HG03575 (cell line): ENCODE data around the gene KIF5C.
A peak's percentile ranks its signal among the peaks of the same experiment; 100 is the strongest.

Source experiments
- ATAC-seq: cut with Tn5 transposase; IDR thresholded peaks from one replicate; pipeline ENCODE4 v1.9.1; 2021; ENCODE audit not compliant: unreplicated experiment, insufficient number of reproducible peaks, low FRiP score; ENCODE audit errors: extremely low read depth

KIF5C gene

DNA sequence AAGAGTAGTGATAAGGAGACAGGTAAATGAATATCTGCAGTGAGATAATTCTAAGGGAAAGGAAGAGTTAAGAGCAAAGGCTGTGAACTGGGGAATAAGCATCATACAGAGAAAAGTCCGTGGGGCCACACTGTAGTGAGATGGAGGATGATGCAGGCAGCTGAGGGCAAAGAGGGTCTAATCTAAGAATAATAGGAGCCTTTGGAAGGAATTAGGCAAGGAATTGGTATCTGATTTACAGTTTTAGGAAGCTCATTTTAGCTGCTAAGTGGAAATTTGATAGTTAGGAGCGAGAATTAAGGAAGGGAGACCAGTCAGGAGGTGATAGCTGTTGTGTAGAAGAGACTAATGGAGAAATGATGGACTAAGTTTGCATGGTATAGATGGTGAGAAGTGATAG lies 43.5 kb downstream of the KIF5C start:
- ATAC-seq = no peak

DNA sequence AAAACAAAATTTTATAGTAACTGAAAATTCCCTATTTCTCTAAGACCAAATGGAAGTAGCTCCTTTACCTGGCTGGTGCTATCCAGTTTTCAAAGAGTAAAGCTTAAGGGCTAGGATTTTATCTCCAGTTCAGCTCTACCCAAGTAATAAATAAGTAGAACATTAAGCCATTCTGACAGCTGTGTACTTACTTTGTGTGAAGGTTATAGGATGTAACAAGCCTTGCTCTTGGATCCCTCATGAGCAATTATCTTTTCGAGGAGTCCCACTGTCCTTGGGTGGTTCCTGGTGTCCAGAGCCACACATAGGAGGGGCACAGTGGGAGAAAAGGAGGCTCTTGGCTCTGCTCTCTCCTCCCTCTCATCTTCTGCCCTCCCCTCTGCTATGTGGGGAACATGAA lies 45.5 kb downstream of the KIF5C start:
- no peak for ATAC-seq

DNA sequence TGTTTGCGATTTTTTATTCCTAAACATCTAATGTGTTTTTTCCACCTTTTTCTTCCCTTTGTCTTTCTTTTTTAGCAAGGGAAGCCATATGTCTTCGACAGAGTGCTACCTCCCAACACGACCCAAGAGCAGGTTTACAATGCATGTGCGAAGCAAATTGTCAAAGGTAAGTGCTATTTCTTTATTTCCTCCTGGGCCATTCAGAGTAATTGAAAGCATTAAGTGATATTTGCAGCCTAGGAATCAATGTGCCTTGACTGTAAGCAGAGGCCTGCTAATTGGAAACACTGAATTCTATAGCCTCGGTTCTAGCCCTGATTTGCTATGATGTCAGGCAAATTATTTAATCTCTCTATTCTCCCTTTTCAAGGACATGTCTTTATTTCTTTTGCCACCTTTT lies 47.0 kb downstream of the KIF5C start:
- no peak for ATAC-seq

DNA sequence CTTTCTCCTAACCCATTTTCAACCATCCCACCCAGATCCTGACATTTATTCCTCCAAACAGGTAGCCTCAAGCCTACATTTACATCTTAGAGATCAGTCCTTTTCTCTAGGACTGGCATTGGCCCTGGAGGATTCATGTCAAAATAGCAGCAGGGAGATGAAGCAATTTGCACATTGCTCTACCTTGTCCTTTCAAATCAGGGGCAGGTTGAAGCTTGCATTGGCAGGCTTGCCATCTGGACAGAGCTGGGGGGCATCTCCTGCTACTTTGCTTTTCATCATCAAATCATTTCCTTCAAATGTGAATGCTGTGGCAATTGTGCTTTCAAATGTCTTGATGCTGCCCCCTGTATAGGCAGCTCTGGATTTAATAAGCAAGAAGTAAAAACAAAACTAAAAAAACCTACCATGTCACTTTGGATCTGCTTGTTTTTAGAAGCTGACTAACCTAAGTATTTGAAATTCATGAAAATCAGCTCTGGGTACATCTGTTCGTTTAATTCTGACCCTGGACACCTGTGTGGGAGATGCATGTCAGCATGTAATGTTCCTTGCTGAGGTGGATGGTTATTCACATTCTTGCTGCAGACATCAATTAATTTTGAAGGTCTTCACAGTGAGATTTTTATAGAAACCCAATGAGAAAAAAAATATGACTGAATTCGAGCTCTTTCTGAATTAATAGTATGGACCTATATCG lies 47.9 kb downstream of the KIF5C start:
- ATAC-seq = no peak

DNA sequence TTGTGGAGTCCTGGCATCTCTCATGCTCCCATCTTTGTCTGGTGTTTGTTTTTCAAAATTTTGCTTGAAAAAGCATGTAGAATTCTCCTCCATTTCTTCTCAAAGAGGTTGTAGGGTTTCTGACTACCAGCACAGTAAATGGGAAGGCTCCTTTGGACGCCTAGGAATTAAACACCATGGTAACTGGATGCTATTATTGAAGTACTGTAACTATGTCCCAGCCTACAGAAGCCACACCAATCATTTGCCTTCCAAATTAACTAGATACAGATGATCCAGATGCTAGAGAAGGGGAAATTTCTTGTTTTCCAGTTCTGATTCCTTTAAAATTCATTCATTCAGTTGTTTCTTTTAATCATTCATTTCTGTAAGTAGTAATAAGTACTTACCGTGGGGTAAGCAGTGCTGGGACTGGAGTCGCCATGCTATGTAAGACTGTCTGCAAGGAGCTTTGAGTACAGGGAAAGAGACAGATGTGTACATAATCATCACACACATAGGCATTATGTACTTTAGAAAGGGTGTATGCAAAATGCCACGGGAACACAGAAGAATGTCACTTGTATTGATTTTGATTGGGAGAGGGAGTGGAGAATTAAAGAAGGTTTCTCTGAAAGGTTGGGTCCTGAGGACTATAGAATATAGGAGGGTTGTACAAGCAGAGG lies 49.6 kb downstream of the KIF5C start:
- no peak for ATAC-seq

DNA sequence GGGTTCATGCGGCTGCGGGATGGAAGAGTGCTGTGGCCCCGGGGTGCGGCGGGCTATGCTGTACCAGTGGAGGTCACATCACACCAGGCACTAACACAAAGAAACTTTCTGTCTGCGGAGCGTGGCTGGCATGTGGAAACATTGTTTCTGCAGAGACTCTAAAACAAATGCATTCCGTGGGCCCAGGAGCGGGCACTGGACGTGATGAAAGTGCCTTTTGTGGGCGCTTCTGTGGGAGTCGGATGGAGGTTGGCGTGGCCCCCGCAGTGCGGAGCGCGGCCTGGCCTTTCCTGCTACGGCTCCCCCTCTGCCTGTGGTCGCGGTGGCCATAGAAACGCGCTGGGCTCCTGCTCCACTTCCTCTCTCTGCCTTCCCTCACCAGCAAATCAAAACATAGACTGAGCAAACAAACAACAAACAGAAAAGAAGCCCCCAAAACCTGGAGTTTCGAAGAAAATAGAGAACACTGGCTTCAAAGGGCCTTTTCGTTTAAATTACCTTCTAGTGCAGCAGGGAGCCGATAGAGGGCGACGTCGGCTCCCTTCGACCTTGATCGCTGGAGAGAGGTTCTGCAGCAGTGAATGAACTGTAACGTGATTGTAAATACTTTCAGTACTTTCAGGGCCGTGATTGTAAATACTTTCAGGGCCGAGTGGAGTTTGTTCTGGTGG lies 51.4 kb downstream of the KIF5C start:
- ATAC-seq = peak; percentile 54

DNA sequence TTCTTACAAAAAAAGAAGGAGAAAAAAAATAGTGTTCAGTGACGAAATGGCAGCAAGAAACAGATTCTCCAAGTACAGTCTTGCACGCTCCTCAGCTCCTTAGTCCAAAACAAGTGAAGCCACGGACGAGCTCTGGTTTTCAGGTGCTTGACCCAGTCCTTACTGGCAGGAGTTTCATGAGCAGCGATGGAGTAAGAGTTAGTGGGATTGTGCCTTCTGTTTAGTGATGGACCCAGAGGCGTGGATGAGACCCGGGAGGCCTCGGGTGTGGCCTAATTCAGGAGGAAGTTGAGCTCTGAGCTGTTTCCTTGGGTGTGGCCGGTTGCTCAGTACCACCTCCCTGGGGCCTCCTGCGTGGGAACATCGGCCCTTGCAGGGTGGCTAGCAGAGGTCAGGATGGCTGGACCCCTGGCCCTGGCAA lies 52.0 kb downstream of the KIF5C start:
- ATAC-seq = no peak

DNA sequence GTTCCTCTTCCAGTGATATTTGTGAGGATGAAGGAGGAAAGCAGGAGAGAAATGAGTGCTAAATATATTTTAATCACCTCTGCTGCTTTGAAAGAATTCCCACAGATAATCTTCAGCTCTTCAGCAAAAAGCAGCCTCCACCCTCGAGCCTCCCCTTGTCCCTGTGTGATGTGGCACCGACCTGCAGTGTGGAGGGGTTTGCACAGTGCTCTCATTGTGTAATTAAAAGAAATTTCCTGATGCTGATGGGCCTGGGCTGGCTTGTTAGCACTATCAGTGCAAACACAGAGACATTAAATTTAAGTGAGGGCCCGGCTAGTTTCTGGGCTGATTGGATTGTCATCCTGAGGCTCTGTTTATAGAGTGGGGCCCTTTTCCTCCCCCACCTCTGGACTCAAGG lies 53.4 kb downstream of the KIF5C start:
- no peak for ATAC-seq

DNA sequence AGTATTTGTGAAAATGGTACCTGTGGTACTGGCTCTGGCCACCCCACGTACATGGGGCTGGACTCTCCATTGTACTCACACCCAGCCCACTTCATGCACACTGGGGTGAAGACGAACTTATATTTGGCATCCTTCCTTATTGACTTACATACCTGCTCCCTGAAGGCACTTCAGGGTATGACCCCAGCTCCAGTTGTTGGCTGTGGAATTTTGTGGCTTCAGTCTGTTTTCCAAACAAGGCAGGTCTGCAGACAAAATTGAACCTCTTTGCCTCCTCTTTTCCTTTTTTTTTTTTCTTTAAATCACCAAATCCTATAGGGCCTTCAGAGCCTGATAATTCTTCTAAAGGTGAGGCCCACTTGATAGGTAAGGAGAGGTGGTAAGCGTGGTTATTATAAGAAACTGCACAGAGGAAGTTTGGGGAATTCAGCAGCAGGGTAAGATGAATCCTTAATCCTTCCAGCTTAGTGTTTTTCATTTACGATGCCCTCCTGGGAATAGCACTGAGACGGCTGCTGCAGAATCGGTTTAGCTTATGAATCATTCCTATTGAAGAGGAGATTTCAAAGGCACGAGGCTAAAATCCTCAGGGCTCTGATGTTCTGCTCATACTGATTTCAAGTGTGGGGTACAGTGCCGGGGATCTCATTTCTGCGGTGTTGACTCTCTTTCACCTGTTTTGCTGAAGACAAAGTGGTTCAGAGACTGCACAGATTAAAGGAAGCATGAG lies 55.2 kb downstream of the KIF5C start:
- no peak for ATAC-seq

DNA sequence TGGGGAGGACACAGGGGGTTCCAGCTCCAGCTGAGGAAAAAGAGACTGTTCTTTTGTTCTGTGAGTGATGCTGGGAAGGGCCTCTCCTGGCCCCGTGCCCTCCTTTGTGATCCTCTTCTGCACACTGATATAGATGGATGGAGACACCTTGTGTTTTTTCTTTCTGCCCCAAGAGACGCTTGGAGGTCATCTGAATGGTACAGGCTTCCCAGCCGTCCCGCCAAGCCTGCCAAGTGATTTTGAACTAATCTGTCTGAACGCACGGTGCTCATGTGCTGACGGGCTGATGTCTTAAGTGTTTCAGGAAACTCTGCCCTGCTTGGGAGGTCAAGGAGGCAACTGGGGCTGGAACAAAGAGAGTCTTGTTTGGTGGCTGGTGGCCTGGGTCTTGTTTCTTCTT lies 57.5 kb downstream of the KIF5C start:
- ATAC-seq = no peak

DNA sequence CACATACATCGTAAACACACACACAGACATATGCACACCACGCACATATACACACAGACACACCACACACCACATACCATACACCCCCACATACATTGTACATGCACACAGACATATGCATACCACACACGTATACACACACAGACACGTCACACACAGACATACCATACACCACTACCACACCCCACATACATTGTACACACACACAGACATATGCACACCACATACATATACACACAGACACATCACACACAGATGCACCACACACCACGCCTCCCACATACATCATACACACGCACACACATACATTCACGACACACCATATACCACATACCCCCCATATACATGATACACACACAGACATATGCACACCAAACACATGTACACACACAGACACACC lies 58.4 kb downstream of the KIF5C start:
- no peak for ATAC-seq

DNA sequence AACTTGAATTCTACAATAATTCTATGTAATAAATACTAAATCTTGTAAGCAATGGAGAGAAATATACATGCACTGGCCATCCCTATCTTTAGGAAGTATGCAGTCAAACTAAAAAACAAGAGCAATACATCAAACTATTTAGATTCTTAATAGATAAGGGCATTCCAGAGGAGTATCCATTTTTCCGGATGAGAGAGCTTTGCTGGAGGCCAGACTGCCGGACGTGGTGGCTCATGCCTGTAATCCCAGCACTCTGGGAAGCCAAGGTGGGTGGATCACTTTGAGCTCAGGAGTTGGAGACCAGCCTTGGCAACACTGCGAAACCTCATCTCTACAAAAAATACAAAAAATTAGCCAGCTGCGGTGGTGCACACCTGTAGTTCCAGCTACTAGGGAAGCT lies 60.8 kb downstream of the KIF5C start:
- no peak for ATAC-seq

DNA sequence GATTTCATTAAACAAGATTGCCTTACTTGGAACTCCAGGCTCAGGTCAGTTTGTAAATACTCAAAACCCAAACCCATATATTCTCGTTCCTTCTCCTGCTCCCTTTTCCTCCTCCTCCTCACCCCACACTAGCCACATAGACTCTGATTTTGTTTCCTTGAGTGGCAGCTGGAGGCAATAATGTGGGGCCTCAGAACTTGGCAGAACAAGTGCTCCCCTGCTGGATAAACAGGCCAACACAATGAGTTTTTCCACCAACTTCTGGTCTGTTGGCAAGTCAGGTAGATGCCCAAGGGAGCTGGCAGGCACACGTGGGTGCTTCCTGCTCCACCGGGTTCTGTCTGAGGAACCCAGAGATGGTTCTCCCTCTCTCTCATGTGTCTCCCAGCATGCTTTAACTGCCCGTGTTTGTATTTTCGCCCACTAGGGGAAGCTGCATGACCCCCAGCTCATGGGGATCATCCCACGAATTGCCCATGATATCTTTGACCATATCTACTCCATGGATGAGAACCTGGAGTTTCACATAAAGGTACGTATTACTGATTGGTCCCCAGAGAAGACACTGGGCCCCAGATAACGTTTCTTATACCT lies 61.9 kb downstream of the KIF5C start:
- no peak for ATAC-seq

DNA sequence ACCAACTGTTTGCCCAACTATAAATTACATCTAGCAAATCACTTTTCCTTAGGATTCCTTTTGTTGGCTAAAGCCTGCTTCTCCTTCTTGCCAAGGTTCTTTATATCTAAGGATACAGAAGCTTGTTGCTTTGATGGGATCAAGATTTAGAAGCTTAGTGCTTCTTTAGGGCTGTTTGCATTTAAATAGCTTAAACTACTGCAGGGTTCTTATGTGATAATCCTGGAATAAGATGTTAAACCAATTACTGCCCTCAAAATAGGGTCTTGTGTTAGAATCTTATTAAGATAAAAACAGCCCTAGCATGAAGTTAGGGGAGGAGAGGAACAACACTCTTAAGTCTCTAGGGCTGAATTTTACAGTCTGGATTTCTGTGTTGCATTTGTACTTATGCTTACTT lies 64.2 kb downstream of the KIF5C start:
- no peak for ATAC-seq

DNA sequence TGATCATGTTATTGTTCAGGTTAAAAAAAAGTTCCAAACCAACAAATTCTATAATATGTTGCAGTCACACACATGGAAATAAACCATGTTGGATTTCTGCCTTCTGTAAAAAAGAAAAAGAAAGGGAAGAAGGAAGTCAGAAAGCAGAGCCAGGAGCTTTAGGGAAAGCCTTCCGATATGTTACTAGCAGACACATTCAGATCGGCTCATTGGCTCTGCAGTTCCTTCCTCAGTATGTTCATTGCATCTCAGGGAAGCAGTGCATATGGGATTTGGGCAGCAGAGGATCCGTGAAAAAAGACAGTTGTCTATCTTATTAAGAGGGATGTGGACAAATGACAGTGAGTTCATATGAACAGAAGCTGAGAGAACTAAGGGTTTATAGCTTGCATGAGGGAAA lies 68.1 kb downstream of the KIF5C start:
- no peak for ATAC-seq

DNA sequence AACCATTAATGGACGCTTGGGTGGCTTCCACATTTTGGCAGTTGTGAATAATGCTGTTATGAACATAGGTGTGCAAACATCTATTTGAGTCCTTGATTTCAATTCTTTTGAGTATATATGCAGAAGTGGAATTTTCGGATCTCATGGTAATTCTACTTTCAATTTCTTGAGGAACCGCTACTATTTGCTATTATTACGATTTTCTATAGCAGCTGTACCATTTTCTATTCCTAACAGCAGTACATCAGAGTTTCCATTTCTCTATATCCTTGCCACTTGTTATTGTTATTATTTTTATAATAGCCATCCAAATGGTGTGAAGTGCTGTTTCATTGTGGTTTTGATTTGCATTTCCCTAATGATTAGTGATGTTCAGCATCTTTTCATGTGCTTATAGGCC lies 69.5 kb downstream of the KIF5C start:
- no peak for ATAC-seq

DNA sequence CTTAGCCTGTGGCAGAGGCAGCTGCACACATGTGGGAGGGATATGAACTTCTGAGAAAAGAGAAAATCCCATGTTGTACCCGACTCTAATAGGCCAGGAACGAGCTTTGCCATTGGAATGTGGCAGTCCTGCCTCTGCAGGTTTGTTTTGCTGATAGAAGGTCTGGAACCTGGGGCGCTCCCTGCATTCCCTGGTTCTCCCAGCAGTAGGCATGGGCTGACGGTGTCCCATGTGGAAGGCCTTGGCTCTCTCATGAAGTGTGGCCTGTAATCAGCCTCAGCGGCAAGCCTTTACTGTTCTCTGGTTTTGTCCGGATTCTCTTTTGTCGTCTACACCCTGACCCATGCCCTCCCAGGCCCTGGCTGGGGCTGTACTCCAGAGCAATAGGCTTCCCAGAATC lies 72.3 kb downstream of the KIF5C start:
- no peak for ATAC-seq

DNA sequence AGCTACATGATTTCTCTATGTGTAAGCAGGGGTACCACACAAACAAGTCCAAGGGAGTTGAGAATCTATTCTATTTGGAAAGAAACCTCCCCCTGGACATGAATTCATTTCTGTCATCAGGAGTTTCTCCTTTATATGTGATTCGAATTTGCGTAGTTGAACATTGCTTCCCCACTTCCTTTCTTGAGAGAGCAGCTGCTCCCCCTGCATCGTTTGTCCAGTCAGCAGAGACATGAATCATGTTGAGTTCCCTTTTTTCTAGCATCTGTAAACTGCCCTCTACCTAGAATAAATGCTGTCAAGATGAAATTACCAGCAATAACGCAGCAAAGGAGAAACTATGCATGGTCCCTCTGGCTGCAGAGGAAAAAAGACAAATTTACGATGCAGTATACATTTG lies 73.8 kb downstream of the KIF5C start:
- ATAC-seq = no peak

DNA sequence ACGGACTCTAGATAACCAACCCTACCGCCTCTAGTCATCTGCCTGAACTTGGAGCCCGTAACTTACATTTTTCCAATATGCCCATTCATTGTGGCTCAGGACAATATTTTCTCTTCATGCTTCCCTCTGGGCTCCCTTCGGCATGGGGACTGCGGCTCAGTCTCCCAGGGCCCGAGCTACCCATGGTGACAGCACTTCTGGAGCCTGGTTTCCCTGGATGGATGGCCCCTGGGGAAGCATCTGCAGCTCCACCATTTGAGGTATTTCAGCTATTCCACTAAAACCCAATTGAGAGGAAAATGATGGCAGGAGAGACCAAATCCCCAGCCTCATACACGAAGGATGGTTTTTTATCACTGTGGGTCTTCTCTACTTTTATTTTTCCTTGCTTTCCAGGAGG lies 74.3 kb downstream of the KIF5C start:
- no peak for ATAC-seq
